HCT116 (cell line): ENCODE data around the gene ICAM2. TPM values are rescaled to one million over a fixed set of nuclear protein-coding genes. Genes with fewer than 3 reads are reported as not detected.

Source experiments
- ATAC-seq: fragments of 200-7000 bp; cut with Tn5 transposase; 2 replicates; pipeline ENCODE4 v1.9.1; 2020; ENCODE audit warnings: mild to moderate bottlenecking, moderate library complexity
- BruUV-seq: library from RNA; stranded (reverse); fragments of 400-500 nt; replicated peaks from 2 replicates; lab custom pipeline; 2021; lab: Mats Ljungman, UMichigan
- CTCF ChIA-PET: fragments of 300-600 bp; sonication (Branson Sonifier 250); formaldehyde crosslinking; loops from one replicate; lab custom pipeline; 2021; ENCODE audit warnings: antibody characterized with exemption; lab: Charles Lee
- POLR2A ChIA-PET: fragments of 300-600, 350-600 bp; sonication (Branson Sonifier 250); formaldehyde crosslinking; loops from one replicate; lab custom pipeline; 2021; ENCODE audit warnings: antibody characterized with exemption; lab: Charles Lee
- RAD21 ChIA-PET, 2 experiments: fragments of 300-600 bp; sonication (Branson Sonifier 250); formaldehyde crosslinking; loops; one replicate each; lab custom pipeline; 2023; ENCODE audit warnings: low total read pairs in 2 of 2; ENCODE audit not compliant: uncharacterized antibody in 2 of 2, unreplicated experiment in 2 of 2, low non-redundant PET in 1 of 2; lab: Charles Lee
- DNase-seq: peaks from one replicate; pipeline ENCODE4 v3.0.0-alpha.2; 2010; ENCODE audit warnings: low read depth, low spot score
- H2AFZ ChIP-seq: fragments of 200-600 bp; shearing (Covaris generic), sonication (generic); 2 replicates; pipeline ENCODE4 v1.6.1; 2017; ENCODE audit warnings: low read depth, mixed run types, mixed read lengths, antibody characterized with exemption, low read length; ENCODE audit not compliant: poor library complexity, severe bottlenecking
- H3K27ac ChIP-seq: 2 replicates; pipeline ENCODE4 v1.5.1; 2012; ENCODE audit warnings: low read depth, low read length
- H3K27me3 ChIP-seq: fragments of 200-600 bp; sonication (generic); 2 replicates; pipeline ENCODE4 v1.6.1; 2016; ENCODE audit warnings: mixed run types, low read length, mixed read lengths; ENCODE audit not compliant: insufficient read depth
- H3K36me3 ChIP-seq, 2 experiments: fragments of 200-500 bp in 1 of 2; fragments of 200-600 bp in 1 of 2; sonication (Bioruptor generic) in 1 of 2; sonication (generic) in 1 of 2; 2 replicates each; pipeline versions ENCODE4 v1.5.1 to v1.6.1; 2014 to 2016; ENCODE audit warnings: low read length in 2 of 2, inconsistent platforms in 1 of 2, mixed read lengths in 1 of 2, mixed run types in 1 of 2; ENCODE audit not compliant: insufficient read depth in 2 of 2, control insufficient read depth in 1 of 2
- H3K4me1 ChIP-seq, 2 experiments: fragments of 200-600 bp in 1 of 2; sonication (generic) in 1 of 2; 2 replicates each; pipeline versions ENCODE4 v1.5.1 to v1.6.1; 2012 to 2017; ENCODE audit warnings: low read length in 2 of 2, inconsistent platforms in 1 of 2, mild to moderate bottlenecking in 1 of 2, mixed read lengths in 1 of 2, mixed run types in 1 of 2, moderate library complexity in 1 of 2; ENCODE audit not compliant: insufficient read depth in 2 of 2, control insufficient read depth in 1 of 2
- H3K4me2 ChIP-seq: fragments of 200-600 bp; sonication (generic); 2 replicates; pipeline ENCODE4 v1.6.1; 2017; ENCODE audit warnings: mixed run types, low read length, mixed read lengths
- H3K4me3 ChIP-seq, 2 experiments: fragments of 200-600 bp in 1 of 2; sonication (generic) in 1 of 2; replicated peaks in 1 of 2; 2 replicates each; pipeline ENCODE4 v1.5.1; 2011 to 2016; ENCODE audit warnings: low read length in 2 of 2, control low read depth in 1 of 2, low read depth in 1 of 2, mild to moderate bottlenecking in 1 of 2, mixed read lengths in 1 of 2, mixed run types in 1 of 2
- H3K79me2 ChIP-seq: fragments of 200-600 bp; sonication (generic); 2 replicates; pipeline ENCODE4 v1.6.1; 2017; ENCODE audit warnings: mild to moderate bottlenecking, mixed run types, low read length, moderate library complexity, mixed read lengths; ENCODE audit not compliant: insufficient read depth
- H3K9ac ChIP-seq: fragments of 200-600 bp; sonication (generic); 2 replicates; pipeline ENCODE4 v1.6.1; 2016; ENCODE audit warnings: low read length, mixed read lengths
- H3K9me2 ChIP-seq: fragments of 200-600 bp; sonication (generic), shearing (Covaris generic); 2 replicates; pipeline ENCODE4 v1.6.1; 2017; ENCODE audit warnings: mixed run types, mild to moderate bottlenecking, moderate library complexity; ENCODE audit not compliant: insufficient read depth
- H3K9me3 ChIP-seq, 2 experiments: fragments of 200-500 bp in 1 of 2; fragments of 200-600 bp in 1 of 2; sonication (Bioruptor generic) in 1 of 2; sonication (generic) in 1 of 2; 2 replicates each; pipeline ENCODE4 v1.6.1; 2014 to 2017; ENCODE audit warnings: low read length in 2 of 2, mixed read lengths in 2 of 2, inconsistent platforms in 1 of 2, low read depth in 1 of 2, mild to moderate bottlenecking in 1 of 2, mixed run types in 1 of 2, moderate library complexity in 1 of 2; ENCODE audit not compliant: control insufficient read depth in 1 of 2, insufficient read depth in 1 of 2
- H4K20me1 ChIP-seq: fragments of 200-600 bp; sonication (generic), shearing (Covaris generic); 2 replicates; pipeline ENCODE4 v1.6.1; 2017; ENCODE audit warnings: mixed run types, mild to moderate bottlenecking, moderate library complexity; ENCODE audit not compliant: insufficient read depth
- EGR1 ChIP-seq: IDR thresholded peaks from 2 replicates; pipeline ENCODE4 v1.6.1; 2012; ENCODE audit warnings: low read depth
- JUND ChIP-seq: IDR thresholded peaks from 2 replicates; pipeline ENCODE4 v1.6.1; 2012
- RAD21 ChIP-seq: IDR thresholded peaks from 2 replicates; pipeline ENCODE4 v1.6.1; 2012; ENCODE audit warnings: low read depth, mild to moderate bottlenecking
- SRF ChIP-seq: IDR thresholded peaks from 2 replicates; pipeline ENCODE4 v1.6.1; 2012; ENCODE audit warnings: low read depth
- ZFX ChIP-seq: fragments of 450-650 bp; IDR thresholded peaks from 2 replicates; pipeline ENCODE4 v1.6.1; 2017
- intact Hi-C: fragments of 100-400 bp; cut with micrococcal nuclease; formaldehyde crosslinking; loops from 2 replicates; pipeline ENCODE4 v1.10.0; 2022
- total RNA-seq: library from RNA; stranded (reverse); gene quantifications from one replicate; pipeline ENCODE4 v1.2.1, GENCODE V29; 2021; ENCODE audit not compliant: unreplicated experiment
- TF ChIP-seq, protein P1 (sequence below): IDR thresholded peaks from 2 replicates; pipeline ENCODE4 v1.6.1; 2012
- TF ChIP-seq, protein P2 (sequence below): IDR thresholded peaks from 2 replicates; pipeline ENCODE4 v1.6.1; 2012; ENCODE audit warnings: low read depth
- TF ChIP-seq, protein P3 (sequence below), 3 experiments: fragments of 200-600 bp in 1 of 3; sonication (generic) in 1 of 3; IDR thresholded peaks in 2 of 3; conservative IDR thresholded peaks in 1 of 3; 2 replicates each; pipeline ENCODE4 v1.5.1; 2012 to 2017; ENCODE audit warnings: low read depth in 2 of 3, low read length in 2 of 3, antibody characterized with exemption in 1 of 3, borderline replicate concordance in 1 of 3, control low read depth in 1 of 3, mild to moderate bottlenecking in 1 of 3, mixed read lengths in 1 of 3, mixed run types in 1 of 3, moderate library complexity in 1 of 3; ENCODE audit not compliant: insufficient read depth in 1 of 3

Gene ICAM2
- total RNA-seq, 1 experiment from 2014 or later = 0.61 TPM

DNA sequence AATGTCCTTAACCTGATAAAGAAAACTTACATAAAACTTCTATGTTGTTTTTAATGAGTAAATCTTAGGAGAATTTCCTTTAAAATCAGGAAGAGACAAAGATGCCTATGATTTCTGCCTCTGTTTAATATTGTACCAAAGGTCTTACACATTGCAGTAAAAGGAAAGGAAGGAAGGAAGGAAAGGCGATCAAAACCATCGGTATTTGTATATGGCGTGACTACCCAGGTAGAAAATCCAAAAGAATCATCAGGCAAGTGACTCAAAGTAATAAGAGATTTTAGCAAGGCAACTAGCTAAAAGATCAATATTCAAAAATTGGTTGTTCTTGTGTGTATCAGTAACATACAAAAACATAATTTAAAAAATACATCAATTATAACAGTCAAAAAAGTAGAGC, 3.5 kb downstream of the ICAM2 start:
- no peak overlapping the region for H2AFZ ChIP-seq
- H3K9ac ChIP-seq = no peak overlapping the region
- ATAC-seq = no peak
- H3K27me3 ChIP-seq = no peaks in the 10 kb centered on the region
- CTCF ChIA-PET = interaction anchor here (0.9 to 3.2 kb wide), 8 partner anchors 9 to 128 kb away, joined by 3 to 32 read pairs (median 8); partner anchors contain the start of gene GH1
- H3K9me2 ChIP-seq = no peaks in the 10 kb centered on the region
- intact Hi-C loops = loop anchor here (2.0 to 10.0 kb wide), 2 partner anchors 98 to 608 kb away; partner anchors contain the start of gene GH1
- no peak overlapping the region for H3K27ac ChIP-seq
- DNase-seq = no peak
- no peaks in the 10 kb centered on the region for H3K9me3 ChIP-seq
- RAD21 ChIA-PET = interaction anchor here (0.9 to 1.9 kb wide), 2 partner anchors 98 kb away, joined by 3 to 5 read pairs; no protein-coding TSS in a partner anchor
- H3K4me3 ChIP-seq = no peak overlapping the region
- BruUV-seq = no TSS peak
- POLR2A ChIA-PET = no interaction called here
- H3K79me2 ChIP-seq = no peaks in the 10 kb centered on the region
- H3K36me3 ChIP-seq = no peaks in the 10 kb centered on the region
- TF ChIP-seq SRF = no peak
- H3K4me2 ChIP-seq = no peak overlapping the region
- H3K4me1 ChIP-seq = no peaks in the 10 kb centered on the region
- no peaks in the 10 kb centered on the region for H4K20me1 ChIP-seq

DNA sequence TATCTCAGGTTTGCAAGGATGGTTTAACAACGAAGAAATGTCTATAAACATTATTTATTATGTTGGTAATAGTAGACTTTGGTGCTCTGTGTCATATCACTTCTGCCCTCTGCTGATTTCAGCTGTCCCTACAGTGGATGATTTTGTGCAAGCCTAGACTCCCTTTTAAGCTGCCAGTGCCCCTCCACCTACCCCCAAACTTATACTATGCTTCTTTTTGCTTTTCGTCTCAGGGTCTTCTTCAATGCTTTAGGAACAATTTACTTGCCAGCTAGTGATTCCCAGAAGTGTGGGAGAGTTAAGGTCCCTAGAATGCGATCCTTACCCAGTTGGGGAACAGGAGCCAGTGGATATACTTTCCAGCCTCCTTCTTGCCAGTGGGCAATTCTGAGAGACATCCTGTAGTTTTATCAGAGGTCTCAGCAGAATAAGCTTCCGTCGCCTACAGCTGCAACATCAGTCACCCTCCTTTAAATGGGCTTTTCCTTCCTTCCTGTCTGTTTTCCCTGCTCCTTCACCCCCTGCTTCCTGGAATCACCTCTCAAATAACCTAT, 4.1 kb downstream of the ICAM2 start:
- H3K36me3 ChIP-seq = no peaks in the 10 kb centered on the region
- H2AFZ ChIP-seq = peak overlapping the region; percentile 59
- ChIA-PET RAD21 (interaction anchor here (0.6 to 1.9 kb wide), 3 partner anchors 97 to 394 kb away, joined by 3 to 6 read pairs (median 5); partner anchors contain the start of gene MAP3K3 (in 1 of the 2)), CTCF (interaction anchor here (0.9 to 3.2 kb wide), 8 partner anchors 9 to 128 kb away, joined by 3 to 32 read pairs (median 8); partner anchors contain the start of gene GH1), POLR2A (interaction anchor here (0.5 kb wide), 1 partner anchor 55 kb away, joined by 4 read pairs; no protein-coding TSS in a partner anchor)
- H3K9me3 ChIP-seq = no peaks in the 10 kb centered on the region
- no TSS peak for BruUV-seq
- DNase-seq (no peak), ATAC-seq (peak; percentile 80)
- no peak overlapping the region for H3K9ac ChIP-seq
- intact Hi-C loops = loop anchor here (2.0 to 10.0 kb wide), 2 partner anchors 98 to 608 kb away; partner anchors contain the start of gene GH1
- H4K20me1 ChIP-seq = no peaks in the 10 kb centered on the region
- no peaks in the 10 kb centered on the region for H3K4me1 ChIP-seq
- no peak overlapping the region for H3K27ac ChIP-seq
- no peaks in the 10 kb centered on the region for H3K27me3 ChIP-seq
- TF ChIP-seq EGR1 (no peak), SRF (no peak), JUND (no peak), RAD21 (peak; percentile 56), ZFX (no peak)
- TF ChIP-seq, protein P1, sequence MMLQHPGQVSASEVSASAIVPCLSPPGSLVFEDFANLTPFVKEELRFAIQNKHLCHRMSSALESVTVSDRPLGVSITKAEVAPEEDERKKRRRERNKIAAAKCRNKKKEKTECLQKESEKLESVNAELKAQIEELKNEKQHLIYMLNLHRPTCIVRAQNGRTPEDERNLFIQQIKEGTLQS = no peak
- TF ChIP-seq, protein P2, sequence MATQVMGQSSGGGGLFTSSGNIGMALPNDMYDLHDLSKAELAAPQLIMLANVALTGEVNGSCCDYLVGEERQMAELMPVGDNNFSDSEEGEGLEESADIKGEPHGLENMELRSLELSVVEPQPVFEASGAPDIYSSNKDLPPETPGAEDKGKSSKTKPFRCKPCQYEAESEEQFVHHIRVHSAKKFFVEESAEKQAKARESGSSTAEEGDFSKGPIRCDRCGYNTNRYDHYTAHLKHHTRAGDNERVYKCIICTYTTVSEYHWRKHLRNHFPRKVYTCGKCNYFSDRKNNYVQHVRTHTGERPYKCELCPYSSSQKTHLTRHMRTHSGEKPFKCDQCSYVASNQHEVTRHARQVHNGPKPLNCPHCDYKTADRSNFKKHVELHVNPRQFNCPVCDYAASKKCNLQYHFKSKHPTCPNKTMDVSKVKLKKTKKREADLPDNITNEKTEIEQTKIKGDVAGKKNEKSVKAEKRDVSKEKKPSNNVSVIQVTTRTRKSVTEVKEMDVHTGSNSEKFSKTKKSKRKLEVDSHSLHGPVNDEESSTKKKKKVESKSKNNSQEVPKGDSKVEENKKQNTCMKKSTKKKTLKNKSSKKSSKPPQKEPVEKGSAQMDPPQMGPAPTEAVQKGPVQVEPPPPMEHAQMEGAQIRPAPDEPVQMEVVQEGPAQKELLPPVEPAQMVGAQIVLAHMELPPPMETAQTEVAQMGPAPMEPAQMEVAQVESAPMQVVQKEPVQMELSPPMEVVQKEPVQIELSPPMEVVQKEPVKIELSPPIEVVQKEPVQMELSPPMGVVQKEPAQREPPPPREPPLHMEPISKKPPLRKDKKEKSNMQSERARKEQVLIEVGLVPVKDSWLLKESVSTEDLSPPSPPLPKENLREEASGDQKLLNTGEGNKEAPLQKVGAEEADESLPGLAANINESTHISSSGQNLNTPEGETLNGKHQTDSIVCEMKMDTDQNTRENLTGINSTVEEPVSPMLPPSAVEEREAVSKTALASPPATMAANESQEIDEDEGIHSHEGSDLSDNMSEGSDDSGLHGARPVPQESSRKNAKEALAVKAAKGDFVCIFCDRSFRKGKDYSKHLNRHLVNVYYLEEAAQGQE = no peak
- TF ChIP-seq, protein P3, sequence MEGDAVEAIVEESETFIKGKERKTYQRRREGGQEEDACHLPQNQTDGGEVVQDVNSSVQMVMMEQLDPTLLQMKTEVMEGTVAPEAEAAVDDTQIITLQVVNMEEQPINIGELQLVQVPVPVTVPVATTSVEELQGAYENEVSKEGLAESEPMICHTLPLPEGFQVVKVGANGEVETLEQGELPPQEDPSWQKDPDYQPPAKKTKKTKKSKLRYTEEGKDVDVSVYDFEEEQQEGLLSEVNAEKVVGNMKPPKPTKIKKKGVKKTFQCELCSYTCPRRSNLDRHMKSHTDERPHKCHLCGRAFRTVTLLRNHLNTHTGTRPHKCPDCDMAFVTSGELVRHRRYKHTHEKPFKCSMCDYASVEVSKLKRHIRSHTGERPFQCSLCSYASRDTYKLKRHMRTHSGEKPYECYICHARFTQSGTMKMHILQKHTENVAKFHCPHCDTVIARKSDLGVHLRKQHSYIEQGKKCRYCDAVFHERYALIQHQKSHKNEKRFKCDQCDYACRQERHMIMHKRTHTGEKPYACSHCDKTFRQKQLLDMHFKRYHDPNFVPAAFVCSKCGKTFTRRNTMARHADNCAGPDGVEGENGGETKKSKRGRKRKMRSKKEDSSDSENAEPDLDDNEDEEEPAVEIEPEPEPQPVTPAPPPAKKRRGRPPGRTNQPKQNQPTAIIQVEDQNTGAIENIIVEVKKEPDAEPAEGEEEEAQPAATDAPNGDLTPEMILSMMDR (IDR thresholded peaks at IDR 0.05 in 2 of 3, conservative IDR thresholded peaks at IDR 0.05 in 1 of 3; ENCODE audit: borderline replicate concordance in 1 of 3, insufficient read depth in 1 of 3, low read depth in 2 of 3, low read length in 2 of 3) = peak; percentile 16 to 39 (median 34); a peak in 4 of 6 replicates
- TF ChIP-seq, all 23 proteins: peak for 2
- Histone ChIP-seq H3K9me2 (no peaks in the 10 kb centered on the region), H3K79me2 (no peaks in the 10 kb centered on the region), H3K4me3 (no peak overlapping the region), H3K4me2 (no peak overlapping the region)
